Stimulated activated CD8-positive, alpha-beta memory T cell treated with anti-CD3 and anti-CD28 coated beads, Interleukin-12 subunit alpha, Interleukin-12 subunit beta, amount 100 ng/mL, for 1 hour (primary cell): ENCODE measurements around the gene TBX2.
"Not testable (repeated sequence)": the region's sequence is repeated elsewhere in the genome, so short reads cannot be mapped to it uniquely, and the experiment has no call there.

Experiments used
- DNase-seq: peaks from one replicate; pipeline ENCODE4 v3.0.0-alpha.2; 2020; ENCODE audit warnings: low read depth

Gene TBX2

DNA sequence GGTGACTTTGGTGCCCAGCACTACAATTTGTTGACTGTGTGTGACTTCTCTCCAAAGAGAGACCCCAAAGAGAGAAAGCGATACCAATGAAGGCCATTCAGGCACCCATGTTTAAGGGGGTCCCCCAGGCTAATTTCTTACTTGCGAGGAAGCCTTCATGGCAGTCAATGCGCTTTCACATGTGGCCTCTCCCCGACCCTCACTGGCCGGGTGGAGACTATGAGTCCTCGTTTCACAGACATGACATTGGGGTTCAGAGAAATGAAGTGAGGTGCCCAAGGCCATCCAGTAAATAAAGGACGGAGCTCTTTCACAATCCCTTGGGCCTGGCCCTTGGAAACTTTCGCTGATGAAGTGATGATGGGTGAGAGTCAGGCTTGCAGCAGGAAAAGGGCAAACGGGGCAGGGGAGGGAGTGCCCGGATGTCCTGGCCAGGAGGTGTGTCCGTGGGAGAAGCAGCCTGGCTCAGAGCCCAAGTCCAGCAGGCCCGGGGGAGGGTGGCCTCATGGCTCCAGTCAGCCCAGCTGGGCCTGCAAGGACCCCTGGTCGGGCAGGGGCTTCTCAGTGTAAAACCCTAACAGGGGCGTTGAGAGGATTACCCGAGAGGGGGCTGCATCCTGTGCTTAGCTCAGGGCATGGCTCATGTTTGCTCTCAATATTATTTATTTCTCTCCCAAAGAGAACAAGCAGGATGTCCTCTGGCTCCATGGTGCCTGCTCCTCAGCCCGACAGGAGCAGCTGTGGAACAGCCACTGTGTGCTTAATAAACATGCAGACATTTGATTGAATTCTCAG lies 14.7 kb downstream of the TBX2 start:
- no peak for DNase-seq

- DNase-seq: no peak
Observed at GRCh38 chr17:61414936-61415251, 15.3 kb downstream of the TBX2 start.

DNA sequence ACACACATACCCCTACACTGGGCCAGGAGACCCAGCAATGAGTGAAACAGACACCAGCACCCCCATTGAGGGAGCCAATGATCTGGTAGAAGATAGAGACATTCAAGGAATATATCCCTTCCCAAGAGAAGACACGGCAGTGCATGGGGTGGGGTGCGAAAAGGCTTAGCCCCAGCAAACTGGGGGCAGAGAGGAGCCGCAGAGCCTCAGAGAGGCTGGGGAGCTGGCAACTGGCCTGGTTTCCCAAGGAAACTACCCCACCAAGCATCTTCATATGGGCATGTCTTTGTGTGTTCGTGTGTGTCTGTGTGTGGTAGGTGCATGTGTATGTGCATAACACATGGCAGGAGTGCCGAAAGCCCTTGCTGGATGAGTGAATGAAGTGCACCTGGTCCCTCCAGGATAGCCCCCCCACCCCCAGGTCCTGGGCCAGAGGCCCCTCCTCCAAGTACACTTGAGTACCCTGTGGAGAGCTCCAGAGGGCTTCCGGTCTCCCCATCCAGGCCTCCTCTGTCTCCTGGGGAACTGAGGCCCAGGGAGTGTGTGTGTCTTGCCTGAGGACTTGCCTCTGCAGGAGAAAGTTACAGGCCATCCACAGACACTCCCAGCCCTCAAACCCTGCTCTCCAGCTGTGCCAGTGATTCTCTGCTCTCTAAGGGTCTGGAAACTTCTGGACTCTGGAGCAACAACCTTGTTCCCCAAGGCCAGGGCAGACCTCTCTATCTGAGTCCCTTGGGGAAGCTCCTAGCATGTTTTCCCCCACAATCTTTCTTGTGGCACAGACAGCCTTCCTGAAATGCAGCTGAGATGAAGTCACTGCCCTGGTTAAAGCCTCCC lies 15.9 kb downstream of the TBX2 start:
- DNase-seq: no peak

DNA sequence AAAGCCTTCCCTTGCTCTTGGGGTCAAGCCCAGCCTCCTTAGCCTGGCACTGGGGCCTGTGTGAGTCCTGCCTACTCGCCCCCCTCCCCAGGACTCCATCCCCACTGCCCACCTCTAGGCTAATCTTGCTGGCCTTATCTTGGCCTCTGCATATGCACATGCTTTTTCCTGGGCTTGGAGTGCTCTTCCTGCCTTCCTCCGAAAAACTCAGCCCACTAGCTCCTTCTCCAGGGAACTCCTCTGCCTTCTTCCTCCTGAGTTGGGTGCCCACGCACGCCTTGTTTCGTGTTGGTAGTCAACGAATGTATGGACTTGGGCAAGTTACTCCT lies 16.5 kb downstream of the TBX2 start:
- DNase-seq: no peak

DNA sequence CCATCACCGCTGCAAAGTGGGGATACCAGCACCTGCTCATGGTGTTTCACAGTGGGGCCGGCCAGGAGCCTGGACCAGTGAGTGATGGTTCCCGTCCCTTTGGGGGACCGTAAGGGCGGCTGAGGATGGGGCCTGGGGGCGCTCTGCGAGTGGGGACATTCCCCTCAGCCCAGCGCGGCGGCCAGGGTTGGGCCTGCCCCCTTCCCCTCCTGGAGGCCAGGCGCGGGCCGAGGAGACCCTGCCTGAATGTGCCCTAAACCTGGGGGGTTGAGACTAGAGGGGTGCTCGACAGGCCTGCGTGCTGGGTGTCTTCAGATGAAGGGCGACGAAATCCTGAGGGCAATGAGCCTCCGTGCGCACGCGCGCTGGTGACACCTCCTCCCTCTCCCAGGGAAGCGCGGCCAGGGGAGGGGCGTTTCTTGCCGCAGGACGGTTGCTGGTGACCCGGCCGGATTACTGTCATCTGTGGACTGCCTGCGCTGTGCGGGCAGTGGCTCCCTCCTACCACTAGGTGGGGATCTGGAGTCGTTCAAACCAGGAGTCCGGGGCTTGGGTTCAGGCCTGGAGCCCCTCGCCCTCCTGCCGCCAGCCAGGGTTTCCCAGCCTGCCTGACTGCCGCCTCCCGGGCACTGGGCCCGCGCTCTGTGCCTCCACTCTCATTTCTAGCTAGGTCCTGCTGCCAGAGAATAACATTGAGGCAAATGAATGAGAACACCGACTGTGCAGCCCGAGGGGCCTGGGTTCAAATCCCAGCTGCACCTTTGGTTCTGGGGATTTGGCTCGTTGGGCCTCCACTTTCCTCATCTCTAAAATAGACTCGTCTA lies 17.1 kb downstream of the TBX2 start:
- peak; percentile 30 for DNase-seq

DNA sequence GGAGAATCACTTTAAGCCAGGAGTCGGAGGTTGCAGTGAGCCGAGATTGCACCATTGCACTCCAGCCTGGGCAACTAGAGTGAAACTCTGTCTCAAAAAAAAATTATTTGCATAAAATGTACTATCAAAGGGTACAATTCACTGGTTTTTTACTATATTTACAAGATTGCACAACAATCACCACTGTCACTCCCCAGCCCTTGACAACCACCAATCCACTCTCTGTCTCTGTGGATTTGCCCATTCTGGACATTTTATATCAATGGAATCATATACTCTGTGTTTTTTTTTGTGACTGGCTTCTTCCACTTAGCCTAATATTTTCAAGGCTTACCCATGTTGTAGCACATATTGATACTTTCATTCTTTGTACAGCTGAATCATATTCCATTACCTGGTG lies 18.8 kb downstream of the TBX2 start:
- DNase-seq: no peak

DNA sequence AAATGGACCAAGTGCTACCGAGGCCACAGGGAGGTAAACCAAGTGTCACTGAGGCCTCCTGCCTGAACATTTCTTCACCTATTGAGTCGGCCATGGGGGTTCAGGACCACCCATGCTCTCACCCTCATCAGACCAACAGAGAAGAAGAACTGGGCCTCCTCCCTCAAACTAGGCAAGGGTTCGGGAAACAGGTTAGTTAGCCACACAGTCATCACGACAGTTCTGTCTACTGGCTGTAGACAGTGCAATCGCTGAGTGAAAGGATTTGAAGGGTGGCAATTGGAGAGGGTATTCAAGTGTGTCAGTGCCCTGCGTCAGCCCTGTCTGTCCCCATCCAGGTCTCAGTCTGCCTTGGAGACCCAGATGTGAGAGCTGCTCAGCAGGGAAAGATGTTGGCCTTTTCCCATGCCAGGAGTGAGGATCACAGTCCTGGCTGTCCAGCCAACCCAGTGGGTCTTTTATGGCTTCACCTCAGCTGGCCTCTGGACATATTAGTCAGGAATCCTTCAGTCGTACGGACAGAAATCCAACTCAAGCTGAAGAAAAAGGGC lies 19.9 kb downstream of the TBX2 start:
- DNase-seq: no peak

DNA sequence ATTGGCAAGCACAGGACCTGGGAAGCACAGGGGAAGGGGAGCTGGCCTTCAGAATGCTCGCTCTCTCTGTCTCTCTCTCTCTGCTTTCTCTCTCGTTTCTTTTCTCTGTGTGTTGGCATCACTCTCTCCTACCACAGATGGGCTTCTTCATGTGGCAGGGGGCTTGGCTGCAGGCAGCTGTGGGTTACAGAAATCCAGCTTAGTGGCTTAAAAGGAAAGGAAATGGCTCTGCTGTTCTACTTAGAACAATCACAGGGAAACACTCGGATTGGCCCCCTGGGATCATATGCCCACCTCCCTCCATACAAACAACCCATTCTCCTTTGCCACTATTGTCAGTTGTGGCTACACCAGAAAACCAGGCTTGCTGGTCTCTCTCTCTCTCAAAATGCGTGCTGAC lies 20.4 kb downstream of the TBX2 start:
- DNase-seq: no peak

- no peak for DNase-seq
Observed at GRCh38 chr17:61420745-61421398, 21.2 kb downstream of the TBX2 start.

GRCh38 chr17:61421460-61421859 lies 21.8 kb downstream of the TBX2 start:
- DNase-seq: no peak

- DNase-seq: no peak
Observed at GRCh38 chr17:61422116-61422799, 22.6 kb downstream of the TBX2 start.

GRCh38 chr17:61422869-61423268 lies 23.2 kb downstream of the TBX2 start:
- no peak for DNase-seq

DNA sequence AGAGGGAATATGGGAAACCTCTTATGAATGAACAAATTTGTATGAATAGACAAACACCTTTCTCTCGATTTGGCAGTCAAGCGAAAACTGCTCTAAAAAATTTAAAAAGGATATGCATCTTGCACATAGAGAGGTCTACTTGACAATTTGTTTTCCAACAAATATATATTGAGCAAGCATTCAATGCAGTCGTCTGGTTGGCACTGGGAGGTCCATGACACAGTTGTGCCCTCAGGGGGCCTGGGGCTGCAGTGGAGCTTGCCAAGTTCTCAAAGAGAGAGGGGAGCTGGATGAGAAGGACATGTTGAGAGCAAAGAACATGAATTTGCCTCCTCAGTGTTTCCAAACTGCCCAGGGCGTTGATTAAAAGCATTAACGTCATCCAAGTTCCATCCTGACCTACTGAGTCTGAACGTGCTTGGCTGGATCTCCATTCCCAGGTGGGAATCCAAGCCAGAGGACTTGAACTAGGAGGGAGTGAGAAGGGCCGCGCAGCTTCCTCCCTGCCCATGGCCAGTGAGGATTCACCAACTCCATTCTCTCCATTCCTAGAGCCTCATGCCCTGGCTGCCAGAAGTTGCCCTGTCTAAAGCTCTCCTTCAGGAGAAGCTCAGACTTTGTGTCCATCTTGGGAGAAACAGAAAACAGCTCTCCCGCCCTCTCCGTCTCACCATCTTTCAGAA lies 24.5 kb downstream of the TBX2 start:
- no peak for DNase-seq

- no peak for DNase-seq
Observed at GRCh38 chr17:61425682-61426481, 26.2 kb downstream of the TBX2 start.

- DNase-seq: no peak
Observed at GRCh38 chr17:61426482-61427304, 27.1 kb downstream of the TBX2 start.

DNA sequence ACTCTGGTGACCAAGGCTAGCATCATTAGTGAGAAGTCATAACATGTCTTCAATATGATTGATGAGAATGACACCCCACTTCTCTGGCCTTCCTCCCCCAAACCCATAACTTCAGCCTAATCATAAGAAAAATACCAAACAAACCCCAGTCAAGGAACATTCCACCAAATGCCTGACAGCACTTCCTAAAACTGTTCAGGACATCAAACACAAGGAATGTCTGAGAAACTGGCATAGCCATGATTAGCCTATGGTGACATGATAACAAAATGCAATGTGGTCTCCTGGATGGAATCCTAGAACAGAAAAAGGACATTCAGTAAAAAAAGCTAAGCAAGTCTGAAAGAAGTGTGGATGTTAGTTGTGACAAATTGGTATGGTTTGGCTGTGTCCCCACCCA lies 27.9 kb downstream of the TBX2 start:
- no peak for DNase-seq

- no peak for DNase-seq
Observed at GRCh38 chr17:61429274-61429673, 29.6 kb downstream of the TBX2 start.

DNA sequence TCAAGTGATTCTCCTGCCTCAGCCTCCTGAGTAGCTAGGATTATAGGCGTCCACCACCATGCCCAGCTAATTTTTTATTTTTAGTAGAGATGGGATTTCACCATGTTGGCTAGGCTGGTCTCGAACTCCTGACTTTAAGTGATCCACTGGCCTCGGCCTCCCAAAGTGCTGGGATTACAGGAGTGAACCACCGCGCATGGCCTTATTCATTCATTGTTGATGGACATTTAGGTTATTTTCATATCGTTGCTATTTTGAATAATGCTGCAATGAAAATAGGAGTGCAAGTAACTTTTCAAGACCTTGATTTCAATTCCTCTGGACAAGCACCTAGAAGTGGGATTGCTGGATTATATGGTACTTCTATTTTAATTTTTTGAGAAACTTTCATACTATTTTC lies 30.2 kb downstream of the TBX2 start:
- DNase-seq: not testable (repeated sequence)
